ENCODE data around the gene CUEDC2.

Gene CUEDC2

DNA sequence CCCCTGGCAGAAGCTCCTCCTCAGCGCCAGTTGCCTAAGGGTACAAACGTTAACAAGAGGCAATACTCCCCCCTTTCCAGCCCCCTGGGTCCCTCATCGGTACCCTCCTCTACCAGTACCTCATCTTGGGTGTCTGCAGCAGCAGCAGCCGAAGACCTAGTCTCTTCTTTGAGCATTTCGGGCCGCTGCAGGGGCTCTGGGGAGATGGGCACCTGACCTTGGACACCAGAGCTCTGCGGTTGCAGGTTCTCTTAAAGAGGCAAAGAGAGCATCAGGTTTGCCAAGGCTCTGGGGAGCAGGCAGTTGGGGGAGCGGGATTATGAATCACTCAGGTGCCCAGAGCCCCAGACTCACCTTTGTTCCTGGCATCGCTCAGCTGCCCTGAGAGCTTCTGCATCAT is 8.2 kb downstream of the CUEDC2 start:
- DNase-seq = no peak

DNA sequence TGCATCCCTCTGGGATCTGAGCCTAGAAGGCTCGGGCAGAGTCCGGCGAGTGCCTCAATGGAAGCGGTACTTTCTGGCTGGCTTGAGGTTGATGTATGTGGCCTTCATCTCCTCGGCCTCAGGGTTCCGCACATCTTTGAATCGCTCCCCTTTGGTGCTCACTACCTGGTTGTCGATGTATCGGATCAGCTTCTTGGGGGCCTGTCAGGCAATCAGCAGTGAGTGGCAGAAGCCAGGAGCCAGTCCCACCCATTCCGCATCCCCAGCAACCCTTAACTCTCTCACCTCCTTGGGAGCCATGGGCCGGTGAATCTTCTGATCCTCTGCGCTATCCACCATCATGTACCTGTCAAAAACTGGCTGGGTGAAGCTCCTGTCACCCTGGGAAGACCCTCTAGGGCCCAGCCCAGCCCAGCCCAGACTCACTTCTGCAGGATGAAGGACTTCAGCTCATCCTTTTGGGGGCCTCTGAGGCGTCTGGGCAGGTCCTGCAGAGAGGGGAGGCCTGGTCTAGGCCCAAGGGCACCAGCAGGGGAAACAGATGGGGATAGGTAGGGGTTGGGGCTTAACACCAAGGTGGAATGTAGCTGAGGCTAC is 8.9 kb downstream of the CUEDC2 start:
- no peak for DNase-seq

DNA sequence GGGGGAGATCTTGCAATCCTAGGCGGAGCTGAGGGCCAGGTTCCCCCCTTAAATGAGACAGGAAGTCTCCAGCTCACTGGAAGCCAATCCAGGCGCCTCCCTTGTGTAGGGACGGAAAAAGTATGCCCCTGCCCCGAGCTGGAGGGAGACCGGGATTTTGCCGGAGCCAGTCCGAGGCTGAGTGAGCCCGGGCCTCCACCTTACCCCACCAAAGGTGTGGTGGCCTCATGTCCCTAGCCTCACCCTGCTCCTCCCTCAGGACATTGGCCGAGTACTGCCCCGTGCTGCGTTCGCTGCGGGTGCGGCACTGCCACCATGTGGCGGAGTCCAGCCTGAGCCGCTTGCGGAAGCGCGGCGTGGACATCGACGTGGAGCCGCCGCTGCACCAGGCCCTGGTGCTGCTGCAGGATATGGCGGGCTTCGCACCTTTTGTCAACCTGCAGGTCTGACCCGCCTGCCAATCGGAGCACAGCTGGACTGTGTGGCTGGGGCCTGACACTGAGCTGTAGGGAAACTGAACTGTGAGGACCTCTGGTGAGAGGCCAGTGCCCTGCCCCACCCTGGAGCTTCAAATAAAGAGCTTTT is 9.7 kb downstream of the CUEDC2 start:
- DNase-seq = peak; percentile 28 to 46 (median 39)

DNA sequence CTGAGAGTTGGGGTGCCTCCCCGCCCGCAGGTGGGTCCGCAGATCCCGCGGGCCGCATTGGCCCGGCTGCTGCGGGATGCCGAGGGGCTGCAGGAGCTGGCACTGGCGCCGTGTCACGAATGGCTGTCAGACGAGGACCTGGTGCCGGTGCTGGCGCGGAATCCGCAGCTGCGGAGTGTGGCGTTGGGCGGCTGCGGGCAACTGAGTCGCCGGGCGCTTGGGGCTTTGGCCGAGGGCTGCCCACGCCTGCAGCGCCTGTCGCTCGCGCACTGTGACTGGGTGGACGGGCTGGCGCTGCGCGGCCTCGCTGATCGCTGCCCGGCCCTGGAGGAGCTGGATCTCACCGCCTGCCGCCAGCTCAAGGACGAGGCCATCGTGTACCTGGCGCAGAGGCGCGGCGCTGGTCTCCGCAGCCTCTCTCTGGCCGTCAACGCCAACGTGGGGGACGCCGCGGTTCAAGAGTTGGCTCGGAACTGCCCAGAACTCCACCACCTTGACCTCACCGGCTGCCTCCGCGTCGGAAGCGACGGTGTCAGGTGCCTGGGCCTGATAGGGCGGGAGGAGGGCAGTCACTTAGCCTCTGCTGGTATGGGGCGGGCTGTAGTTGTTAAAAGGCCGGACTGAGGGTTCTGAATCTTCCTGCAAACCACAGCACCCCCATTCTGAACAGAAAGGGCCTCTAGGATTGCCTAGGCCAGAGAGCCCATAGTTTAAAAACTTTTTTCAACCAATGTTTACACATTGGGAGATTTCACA is 10.4 kb downstream of the CUEDC2 start:
- peak in 2 of 3 experiments; percentile 32 to 49 for DNase-seq

DNA sequence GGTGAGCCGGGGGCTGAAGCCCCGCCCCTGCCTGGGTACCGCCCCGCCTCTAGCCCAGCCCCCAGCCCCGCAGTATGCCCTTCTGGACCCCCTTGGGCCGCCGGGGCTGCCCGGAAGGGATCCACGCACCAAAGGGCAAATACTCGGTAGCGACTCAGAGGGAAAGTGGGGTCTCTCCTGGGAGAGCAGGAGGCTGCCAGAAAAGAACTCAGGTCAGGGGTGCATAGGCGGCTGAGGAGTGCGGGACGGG is 10.9 kb downstream of the CUEDC2 start:
- DNase-seq = no peak

DNA sequence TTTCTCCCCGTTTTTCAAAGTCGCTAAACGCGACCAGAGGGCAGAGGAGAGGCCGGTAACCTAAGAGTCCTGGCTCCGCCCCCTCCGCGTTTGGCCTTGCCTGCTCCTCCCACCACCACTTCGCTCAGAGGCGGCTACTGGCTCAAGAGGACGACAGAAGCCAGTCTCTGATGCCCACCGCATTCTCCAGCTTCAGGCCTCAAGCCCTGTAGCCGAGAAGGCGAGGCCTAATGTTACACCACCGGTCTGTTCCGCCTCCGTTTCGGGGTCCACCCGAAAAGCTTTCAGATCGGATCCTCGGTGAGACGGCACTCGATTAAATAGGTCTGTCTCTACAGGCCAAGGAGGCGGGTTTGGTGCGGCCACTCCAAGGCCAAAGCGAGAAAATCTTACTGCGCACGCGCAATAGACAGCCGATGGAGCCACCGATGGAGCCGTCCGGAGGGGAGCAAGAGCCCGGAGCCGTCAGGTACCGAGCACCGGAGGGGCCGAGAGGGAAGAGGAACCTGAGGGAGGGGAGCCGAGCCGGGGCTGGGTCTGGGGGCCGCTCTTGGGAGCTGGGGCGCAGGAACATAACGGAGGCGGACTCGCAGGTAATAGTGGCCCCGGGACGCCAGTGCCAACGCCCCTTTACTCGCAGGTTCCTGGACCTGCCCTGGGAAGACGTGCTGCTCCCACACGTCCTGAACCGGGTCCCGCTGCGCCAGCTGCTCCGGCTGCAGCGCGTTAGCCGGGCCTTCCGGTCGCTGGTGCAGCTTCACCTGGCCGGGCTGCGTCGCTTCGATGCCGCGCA is 11.5 kb downstream of the CUEDC2 start, which contains the start of gene FBXL15:
FBXL15 (plus strand) TSS at position 123 of the 793 bp plus-strand sequence; CDS start at position 417, 294 bp downstream.
- peak; percentile 94 to 97 (median 97) for DNase-seq

DNA sequence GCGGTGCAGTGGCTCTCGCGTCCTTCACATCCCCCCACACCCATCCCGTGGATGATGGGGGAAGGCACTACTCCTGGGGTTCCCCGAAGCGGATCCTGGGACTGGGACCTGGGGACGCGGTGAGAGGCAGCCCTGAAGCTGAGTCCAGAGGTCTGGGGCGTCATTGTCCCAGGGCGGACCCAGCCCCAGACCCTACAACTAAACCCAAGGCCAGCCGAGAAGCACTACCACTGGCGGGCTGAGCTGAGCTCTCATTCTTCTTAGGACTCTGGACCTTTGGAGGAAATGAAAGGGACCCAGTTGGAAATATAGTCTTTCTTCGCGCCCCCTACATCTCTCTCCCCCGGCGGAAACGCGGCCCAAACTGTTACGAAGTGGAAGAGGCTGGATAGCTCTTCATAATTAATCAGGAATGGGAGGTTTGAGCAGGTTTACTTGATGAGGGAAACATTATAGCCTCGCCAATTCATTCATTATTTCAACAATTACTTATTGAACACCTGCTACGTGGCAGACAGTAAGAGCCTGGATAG is 12.1 kb downstream of the CUEDC2 start:
- DNase-seq = no peak

DNA sequence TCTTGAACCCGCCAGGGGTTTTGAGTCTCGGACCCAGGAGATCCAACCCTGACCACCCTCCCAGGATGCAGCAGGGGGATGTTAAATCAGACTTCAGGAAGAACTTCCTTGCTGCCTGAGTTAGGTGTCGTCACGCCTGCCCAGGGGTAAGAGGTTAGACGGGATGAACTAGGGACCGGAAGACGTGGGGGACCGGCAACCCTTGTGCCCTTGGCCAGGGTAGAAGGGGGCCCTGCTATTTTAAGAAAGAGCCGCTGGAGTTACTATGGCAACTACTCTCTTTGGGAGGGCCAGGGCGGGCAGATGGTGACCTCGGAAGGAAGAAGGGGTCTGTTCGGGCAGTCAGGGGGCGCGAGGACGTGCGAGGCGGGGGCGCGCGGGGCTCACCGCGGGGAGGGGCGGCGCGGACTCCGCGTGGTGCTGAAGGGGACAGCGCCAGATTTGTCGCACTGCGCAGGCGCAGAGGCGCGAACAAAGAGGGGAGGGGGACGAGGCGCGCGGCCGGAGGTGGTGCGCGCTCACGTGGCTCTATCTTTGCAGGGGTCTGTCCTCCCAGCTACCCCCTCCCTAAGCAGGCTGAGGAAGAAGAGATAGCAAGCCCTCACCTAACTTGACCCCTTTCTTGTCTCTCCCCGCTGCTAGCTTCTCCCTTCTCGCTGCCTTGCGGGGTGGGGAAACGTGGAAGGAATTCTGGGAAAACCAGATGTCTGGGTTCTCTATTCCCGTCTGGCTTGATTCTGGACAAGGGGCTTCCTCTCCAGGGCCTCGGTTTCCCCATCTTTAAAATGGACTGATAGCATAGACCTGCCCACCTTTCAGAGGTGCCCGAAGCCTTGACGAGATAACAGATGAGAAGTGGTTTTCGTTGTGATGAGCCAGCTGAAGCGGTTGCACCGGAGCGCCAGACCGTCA is 12.8 kb downstream of the CUEDC2 start:
- peak; percentile 73 to 89 (median 88) for DNase-seq

DNA sequence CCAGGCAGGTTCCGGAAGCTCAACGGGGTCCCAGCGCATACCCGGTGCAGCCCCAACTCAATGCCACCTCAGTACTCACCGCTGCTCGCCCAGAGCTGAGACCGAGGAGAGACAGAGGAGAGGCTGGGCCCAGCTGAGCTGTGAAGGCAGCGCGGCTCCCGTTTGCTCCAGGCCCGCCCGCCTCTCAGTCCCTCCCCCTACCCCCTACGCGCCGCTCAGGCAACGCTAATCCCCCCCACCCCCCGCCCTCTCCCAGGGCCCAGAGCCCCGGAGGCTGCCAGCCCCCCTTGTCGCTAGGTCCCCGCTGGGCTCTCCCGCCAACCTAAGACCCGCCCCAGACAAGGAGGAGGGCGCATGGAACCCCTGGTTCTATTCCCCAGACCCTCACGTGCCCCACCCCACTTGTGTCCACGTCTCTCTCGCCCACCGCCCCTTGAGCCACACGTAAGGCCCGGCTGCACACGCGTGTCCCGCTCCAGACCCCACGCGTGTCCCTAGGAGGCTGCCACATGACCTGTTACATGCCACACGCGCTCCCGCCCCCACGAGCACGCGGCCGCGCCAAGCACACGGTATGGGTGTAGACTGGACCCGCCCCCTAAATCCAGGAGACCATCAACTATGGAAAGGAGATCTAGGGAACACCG is 13.6 kb downstream of the CUEDC2 start, which contains the start of gene PSD:
PSD (minus strand) TSS at position 164 of the 647 bp plus-strand sequence. CDS start 1,747 bp downstream, outside the sequence.
- DNase-seq = peak; percentile 56 to 88 (median 83)

DNA sequence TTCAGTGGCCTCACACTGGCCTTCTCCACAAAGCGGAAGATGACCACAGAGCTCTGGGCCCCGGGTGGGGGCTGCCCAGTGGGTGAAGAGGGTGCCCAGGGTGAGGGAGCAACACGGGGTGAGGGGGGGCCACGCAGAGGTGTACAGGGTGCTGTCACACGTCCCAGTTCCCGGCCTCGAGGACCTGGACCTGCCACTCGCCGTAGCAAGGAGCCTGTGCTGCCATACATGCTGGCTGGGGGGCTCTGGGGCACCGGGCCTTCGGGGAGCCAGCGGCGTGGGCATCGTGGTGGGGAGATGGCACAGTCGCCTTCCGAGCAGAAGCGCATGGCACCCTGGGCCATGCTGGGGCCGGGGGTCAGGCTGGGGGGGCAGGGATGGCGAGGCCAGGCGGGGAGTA is 15.7 kb downstream of the CUEDC2 start:
- no peak for DNase-seq

DNA sequence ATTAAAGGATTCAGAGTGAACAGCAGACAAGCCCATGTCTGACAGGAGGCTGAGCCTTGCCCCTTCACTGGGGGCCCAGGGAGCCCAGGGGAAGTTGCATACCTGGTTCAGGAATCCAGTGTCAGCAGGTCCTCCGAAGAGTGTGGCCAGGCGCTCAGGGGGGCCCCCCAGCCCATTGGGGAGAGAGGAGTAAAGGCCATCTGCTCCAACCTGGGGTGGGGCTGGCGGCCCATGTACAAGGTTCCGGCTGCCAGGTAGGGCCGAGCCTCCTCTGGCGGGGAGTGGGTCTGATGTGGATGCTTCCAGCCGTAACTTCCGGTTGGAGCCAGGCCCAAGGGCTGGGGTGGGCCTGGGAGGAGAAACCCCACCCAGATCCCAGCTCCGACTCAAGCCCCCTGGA is 16.1 kb downstream of the CUEDC2 start:
- DNase-seq = no peak

DNA sequence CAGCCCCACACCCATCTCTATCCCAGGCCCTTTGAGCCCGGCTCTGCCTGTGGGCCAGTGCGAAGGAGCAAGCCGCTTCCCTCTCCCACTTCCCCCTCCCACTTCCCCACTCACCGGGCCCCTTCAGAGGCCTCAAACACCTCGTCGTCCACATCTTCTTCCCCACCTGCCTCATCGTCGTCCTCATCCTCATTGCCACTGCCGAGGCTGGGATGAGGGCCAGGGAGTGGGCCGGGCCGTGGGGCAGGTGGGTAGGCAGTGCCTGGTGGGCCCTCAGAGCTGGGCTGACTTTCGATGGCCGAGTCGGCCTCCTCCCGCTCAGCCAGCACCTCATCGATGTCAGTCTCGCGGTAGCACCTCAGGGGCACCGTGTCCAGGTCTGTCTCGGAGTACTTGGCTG is 17.6 kb downstream of the CUEDC2 start:
- no peak for DNase-seq

DNA sequence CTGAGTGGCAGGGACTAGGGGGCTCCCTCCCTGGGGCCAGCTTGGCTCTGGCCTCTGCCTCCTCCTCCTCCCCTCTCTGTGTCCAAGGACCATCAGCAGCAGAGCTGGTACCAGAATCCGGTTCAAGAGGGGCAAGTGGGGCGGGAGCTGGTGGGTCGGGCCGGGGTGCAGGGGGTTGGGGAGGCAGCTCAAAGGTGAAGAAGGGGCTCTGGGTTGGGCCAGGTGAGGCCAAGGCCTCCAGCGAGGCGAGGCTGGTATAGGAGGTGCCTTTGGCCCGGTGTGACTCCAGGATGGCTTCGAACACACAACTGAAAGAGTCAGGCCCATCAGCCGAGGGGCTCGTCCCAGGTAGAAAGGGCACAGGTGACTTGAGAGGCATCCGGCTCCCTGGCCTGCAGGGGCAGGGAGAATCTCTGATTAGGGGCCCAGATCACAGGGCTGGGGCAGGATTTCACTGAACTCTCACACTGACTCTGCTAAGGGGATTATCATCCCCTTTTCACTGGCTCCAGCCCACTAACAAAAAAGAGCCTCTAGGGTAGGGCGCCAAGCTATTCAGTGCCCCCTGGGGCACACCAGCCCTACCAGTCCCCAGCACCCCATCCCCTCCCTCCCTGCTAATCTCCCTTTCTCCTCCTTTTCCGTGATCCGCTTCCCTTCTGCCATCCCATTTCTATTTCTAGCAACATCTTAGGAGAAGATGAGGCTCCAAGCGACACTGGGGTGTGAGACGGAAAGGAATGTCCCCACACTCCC is 18.4 kb downstream of the CUEDC2 start:
- DNase-seq = no peak

DNA sequence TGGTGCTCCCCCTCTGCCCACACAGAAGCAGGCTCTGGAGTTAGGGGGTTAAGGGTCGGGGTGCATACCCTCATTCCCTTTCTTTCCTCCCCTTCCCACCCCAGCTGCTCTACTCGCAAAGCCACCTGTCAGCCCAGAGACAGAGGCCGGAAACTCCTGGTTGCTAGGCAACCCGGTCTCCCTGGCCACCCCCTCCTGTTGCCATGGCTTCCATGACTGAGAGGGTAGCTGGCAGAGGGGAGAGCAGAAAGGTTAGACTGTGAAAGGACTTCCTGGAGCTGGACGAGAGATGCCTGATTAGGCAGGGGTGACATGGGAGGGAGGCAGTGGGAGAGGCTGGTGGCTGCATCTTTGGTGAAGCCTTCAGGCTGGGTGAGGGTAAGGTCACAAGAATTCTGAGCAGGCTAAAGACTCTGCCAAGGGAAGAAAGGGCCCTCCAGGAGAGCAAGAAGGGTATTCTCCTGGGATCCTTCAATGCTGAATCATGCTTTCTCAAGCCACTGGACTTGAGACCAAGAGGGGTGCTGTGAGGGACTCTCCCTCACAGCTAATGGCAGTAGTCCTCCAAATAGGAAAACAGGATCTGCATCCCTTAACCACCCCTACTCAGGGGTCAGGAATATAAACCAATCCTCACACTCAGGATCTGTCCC is 19.2 kb downstream of the CUEDC2 start:
- DNase-seq = peak; percentile 62 to 89 (median 81)

DNA sequence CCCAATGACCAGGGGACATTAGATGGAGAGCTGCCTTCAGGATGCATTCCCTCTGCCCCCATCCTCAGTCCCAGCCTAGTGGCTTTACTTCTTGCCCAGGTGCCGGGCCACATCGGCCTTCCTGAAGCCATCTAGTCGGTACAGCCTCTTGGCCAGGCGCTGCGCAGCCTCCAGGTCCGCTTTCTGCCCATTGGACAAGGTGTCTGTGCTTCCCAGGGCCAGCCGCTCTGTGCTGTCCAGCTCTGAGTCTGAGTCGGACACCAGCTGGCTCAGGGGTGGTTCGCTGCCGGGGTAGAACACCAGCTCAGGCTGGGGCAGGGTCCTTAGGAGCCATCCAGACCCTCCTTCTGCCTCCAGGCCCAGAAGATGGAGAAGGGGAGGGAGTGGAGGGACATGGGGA is 20.1 kb downstream of the CUEDC2 start:
- no peak for DNase-seq

DNA sequence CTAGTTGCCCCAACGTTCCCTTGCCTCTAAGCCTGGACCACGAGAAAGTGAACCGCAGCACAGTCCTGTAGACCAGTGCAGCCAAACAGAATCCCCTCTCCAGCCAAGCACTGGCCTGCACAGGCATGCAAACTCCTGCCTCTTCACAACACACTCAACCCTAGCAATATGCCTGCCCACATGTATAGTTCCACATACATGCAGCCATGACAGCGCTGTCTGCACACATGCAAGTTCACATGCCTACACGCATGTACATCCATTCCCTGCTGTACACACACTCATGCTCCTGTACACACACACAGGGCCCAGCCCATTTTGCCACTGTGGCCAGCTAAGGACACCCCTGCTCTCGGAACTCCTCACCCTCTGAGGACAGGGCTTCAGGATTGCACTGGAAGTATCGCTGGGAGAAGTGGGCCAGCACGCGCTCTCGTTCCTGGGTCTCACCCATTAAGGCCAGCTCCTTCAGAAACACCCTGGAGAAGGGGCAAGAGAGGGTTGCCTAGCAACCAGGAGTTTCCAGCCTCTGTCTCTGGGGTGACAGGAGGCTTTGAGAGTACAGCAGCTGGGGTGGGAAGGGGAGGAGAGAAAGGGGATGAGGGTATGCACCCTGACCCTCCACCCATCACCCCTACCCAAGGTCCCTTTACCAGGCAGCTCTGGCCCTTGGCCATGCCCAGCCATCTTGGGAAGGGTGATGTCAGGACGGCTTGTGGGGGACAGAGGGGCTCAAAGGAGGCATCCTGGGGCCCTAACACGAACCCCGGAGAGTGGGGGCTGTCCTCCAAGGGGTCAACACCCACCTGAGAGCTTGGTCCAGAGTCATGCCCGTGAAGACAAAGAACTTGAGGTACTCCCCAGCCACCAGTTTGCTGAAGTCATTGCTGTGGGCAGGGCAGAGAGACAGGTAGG is 20.8 kb downstream of the CUEDC2 start:
- DNase-seq = peak in 1 of 3 experiments; percentile 14

DNA sequence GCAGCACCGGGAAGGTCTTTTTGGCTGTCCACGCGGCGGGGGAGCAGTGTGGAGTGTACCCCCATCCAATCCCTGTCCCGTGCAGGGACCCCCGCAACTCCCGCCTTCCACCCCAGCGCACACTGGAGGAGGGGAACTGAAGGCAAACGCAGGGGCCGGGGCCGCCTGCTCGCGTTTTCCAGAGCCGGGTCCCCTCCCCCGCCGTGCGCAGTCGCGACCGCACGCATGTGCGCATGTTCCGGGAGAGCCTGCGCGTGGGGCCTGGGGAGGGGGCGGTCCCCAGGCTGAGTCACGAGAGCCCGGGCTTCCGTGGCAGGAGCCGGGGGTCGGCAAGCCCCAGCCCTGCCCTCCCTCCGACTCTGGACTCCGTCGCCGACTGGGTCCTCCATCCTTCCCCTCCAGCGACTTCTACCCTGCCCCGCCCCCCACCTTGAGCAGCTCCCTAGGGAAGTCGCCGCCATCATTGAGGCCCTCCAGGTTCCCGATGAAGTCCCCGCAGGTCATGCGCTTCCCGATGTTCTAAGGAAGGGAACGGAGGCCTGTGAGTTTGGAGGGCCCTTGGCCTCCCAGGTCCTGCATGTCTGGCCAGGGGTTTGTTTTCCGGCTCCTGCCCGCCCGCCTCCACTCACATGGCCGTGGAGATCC is 21.8 kb downstream of the CUEDC2 start:
- no peak for DNase-seq

DNA sequence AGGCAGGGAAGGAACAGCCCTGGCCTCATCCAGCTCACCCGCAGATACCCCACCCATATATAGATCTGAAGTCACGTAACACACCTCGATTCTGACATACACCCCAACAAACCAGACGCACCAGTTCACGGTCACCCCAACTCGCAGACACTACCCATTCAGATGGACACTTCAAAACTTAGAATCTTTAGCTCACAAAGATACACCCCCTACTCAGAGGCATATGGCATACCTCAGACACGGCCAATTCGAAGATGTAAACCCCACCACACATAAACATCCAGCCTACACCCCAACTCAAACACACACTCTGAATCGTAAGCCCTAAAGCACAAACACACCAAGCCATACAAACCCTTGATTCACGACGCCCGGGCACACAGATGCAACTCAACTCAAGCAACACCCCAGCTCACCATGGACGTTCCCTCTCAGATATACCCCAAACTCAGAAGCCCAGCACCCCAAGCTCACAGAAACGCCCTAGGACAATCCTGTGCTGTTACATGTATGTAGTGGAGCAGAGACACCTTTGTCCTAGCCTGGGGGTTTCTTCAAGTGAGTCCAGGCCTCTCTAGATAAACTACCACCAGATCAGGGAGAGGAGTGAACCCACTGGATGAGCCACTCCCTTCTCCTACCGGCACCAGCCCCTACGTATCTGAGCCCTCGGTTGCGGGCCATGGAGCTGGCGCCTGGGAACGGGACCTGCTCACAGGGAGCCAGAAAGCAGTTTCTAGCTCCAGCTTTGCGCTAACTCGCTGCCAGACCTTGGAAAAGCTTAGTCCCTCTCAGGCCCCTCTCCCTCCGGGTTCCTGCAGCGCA is 22.6 kb downstream of the CUEDC2 start:
- DNase-seq = no peak

Measured in NCI-H1417 (cell line).